ENCODE results near the gene GINS3. TPM values are rescaled to one million over a fixed set of nuclear protein-coding genes. Genes with fewer than 3 reads are reported as not detected.

The GINS3 gene
- total RNA-seq, 1 experiment from 2014 or later, result 16.4 TPM

- no CpG with 5 or more reads among the region's 11 CpGs for whole genome bisulfite sequencing (ENCODE audit: extremely low coverage, insufficient read length, low lambda C conversion rate)
- Mint-ChIP-seq H3K27me3 (ENCODE audit: low read depth) (no peaks in the 10 kb centered on the region; the same call in 1 of the 2 replicates), H3K9me3 (no peaks in the 10 kb centered on the region), H3K4me3 (no peak overlapping the region), H3K27ac (no peak overlapping the region), H3K36me3 (ENCODE audit: insufficient read depth in 1 of 3, low read depth in 3 of 3) (no peaks in the 10 kb centered on the region; a peak in 1 of 7 replicates), H3K4me1 (peaks cover 5% of the 10 kb centered on the region in 2 experiments)
- Histone ChIP-seq H3K23ac (ENCODE audit: insufficient read length, low read depth, low read length) (no peak overlapping the region), H3K4me1 (ENCODE audit: insufficient read depth, low read length) (no peaks in the 10 kb centered on the region; the same call in 1 of the 2 replicates), H3K18ac (ENCODE audit: insufficient read length, low read depth, low read length) (no peak overlapping the region), H4K20me1 (ENCODE audit: control insufficient read depth, insufficient read depth, insufficient read length) (no peaks in the 10 kb centered on the region), H4K5ac (ENCODE audit: insufficient read length, low read depth, low read length) (no peak overlapping the region), H3K9me3 (ENCODE audit: control insufficient read depth, low read depth, low read length) (no peaks in the 10 kb centered on the region), H2BK12ac (ENCODE audit: insufficient read length, low read depth, low read length) (no peak overlapping the region), H3K14ac (ENCODE audit: insufficient read depth, low read length) (no peak overlapping the region), H3K9ac (ENCODE audit: extremely low read depth, insufficient read length, low read length) (no peak overlapping the region), H2BK20ac (ENCODE audit: low read depth, low read length, poor library complexity, severe bottlenecking) (no peak overlapping the region), H3K23me2 (ENCODE audit: insufficient read length, low read depth, low read length, poor library complexity, severe bottlenecking) (no peaks in the 10 kb centered on the region), H2AFZ (ENCODE audit: low read length) (no peak overlapping the region), H3K4me2 (ENCODE audit: insufficient read depth, insufficient read length, low read length) (no peak overlapping the region), H3K79me1 (ENCODE audit: insufficient read depth, low read depth, low read length, poor library complexity, severe bottlenecking) (no peaks in the 10 kb centered on the region), H4K8ac (replicated peaks; ENCODE audit: insufficient read length, low read depth, low read length) (no peak overlapping the region), H3K79me2 (ENCODE audit: insufficient read depth, low read length) (no peaks in the 10 kb centered on the region), H3K4ac (ENCODE audit: low read depth, low read length) (no peak overlapping the region), H2BK15ac (ENCODE audit: low read depth, low read length) (no peak overlapping the region), H3T11ph (ENCODE audit: low read length) (no peak overlapping the region), H3K56ac (ENCODE audit: insufficient read length, low read depth, low read length) (no peak overlapping the region), H4K91ac (ENCODE audit: insufficient read length, low read depth, low read length) (no peak overlapping the region), H2BK120ac (ENCODE audit: low read depth, low read length, poor library complexity, severe bottlenecking) (no peak overlapping the region), H3K27me3 (ENCODE audit: insufficient read depth, low read length) (no peaks in the 10 kb centered on the region), H3K27ac (ENCODE audit: insufficient read length, low read depth, low read length) (no peak overlapping the region), H2AK5ac (ENCODE audit: insufficient read length, low read length) (no peak overlapping the region), H2BK5ac (ENCODE audit: insufficient read length, low read length) (no peak overlapping the region)
- TF ChIP-seq CTCF (conservative IDR thresholded peaks at IDR 0.05), result no peak
- DNase-seq, result no peak
These were observed 36.6 kb downstream of the GINS3 start for GRCh38 chr16:58428621-58429542.
